Liver (tissue), 3 donors: ENCODE measurements around the gene PRMT3.
"Not testable (repeated sequence)": the region's sequence is repeated elsewhere in the genome, so short reads cannot be mapped to it uniquely, and the experiment has no call there.

Experiments used
- ATF3 ChIP-seq: IDR thresholded peaks from 2 replicates; pipeline ENCODE4 v1.6.1; 2016; ENCODE audit warnings: antibody characterized with exemption
- CTCF ChIP-seq: fragments of 150-350 bp; IDR thresholded peaks from 2 replicates; pipeline ENCODE4 v1.5.1; 2017; ENCODE audit warnings: improper control_type of control experiment, low read depth, low read length; ENCODE audit not compliant: missing input control
- EGR1 ChIP-seq, 2 donors: IDR thresholded peaks; 2 replicates each; pipeline ENCODE4 v1.6.1; 2016 to 2018; ENCODE audit warnings: antibody characterized with exemption in 2 of 2, low read depth in 2 of 2
- GABPA ChIP-seq, 2 donors: IDR thresholded peaks in 1 of 2; conservative IDR thresholded peaks in 1 of 2; 2 replicates each; pipeline ENCODE4 v1.6.1; 2016; ENCODE audit warnings: antibody characterized with exemption in 2 of 2, mild to moderate bottlenecking in 1 of 2, moderate library complexity in 1 of 2
- MAX ChIP-seq: IDR thresholded peaks from 2 replicates; pipeline ENCODE4 v1.6.1; 2016; ENCODE audit warnings: antibody characterized with exemption
- NR2F2 ChIP-seq: IDR thresholded peaks from 2 replicates; pipeline ENCODE4 v1.6.1; 2016; ENCODE audit warnings: antibody characterized with exemption
- RAD21 ChIP-seq, 2 donors: IDR thresholded peaks; 2 replicates each; pipeline ENCODE4 v1.6.1; 2016; ENCODE audit warnings: antibody characterized with exemption in 2 of 2, mild to moderate bottlenecking in 2 of 2
- REST ChIP-seq: IDR thresholded peaks from 2 replicates; pipeline ENCODE4 v1.6.1; 2016; ENCODE audit warnings: antibody characterized with exemption, mild to moderate bottlenecking
- TAF1 ChIP-seq: conservative IDR thresholded peaks from 2 replicates; pipeline ENCODE4 v1.6.1; 2016; ENCODE audit warnings: antibody characterized with exemption, mild to moderate bottlenecking
- YY1 ChIP-seq: IDR thresholded peaks from 2 replicates; pipeline ENCODE4 v1.6.1; 2016; ENCODE audit warnings: antibody characterized with exemption, mild to moderate bottlenecking
- ZBTB33 ChIP-seq: IDR thresholded peaks from 2 replicates; pipeline ENCODE4 v1.6.1; 2016; ENCODE audit warnings: antibody characterized with exemption
- donor health status: healthy.
- donor health status: healthy.

GRCh38 chr11:20385996-20386395 is 1.5 kb upstream of the PRMT3 start:
- not testable (repeated sequence) for TF ChIP-seq ZBTB33; CTCF; YY1; EGR1 (IDR thresholded peaks at IDR 0.05; ENCODE audit: low read depth in 2 of 2); MAX; TAF1; REST; GABPA (IDR thresholded peaks at IDR 0.05 in 1 of 2, conservative IDR thresholded peaks at IDR 0.05 in 1 of 2); RAD21 (IDR thresholded peaks at IDR 0.05); ATF3; NR2F2
